Measurements from ENCODE around the gene HHLA2.
A peak's percentile ranks its signal among the peaks of the same experiment; 100 is the strongest.

HHLA2 gene

GRCh38 chr3:108410531-108410984, 114.2 kb downstream of the HHLA2 start:
- Histone ChIP-seq H3K27ac (peak overlapping the region in 7 of 21 experiments; percentile 5 to 69 (median 35)), H3K4me3 (no peak overlapping the region)

GRCh38 chr3:108412121-108412750, 115.9 kb downstream of the HHLA2 start:
- H3K27ac ChIP-seq = peak overlapping the region in 4 of 21 experiments; percentile 0 to 43 (median 32)
- no peak overlapping the region for H3K4me3 ChIP-seq

DNA sequence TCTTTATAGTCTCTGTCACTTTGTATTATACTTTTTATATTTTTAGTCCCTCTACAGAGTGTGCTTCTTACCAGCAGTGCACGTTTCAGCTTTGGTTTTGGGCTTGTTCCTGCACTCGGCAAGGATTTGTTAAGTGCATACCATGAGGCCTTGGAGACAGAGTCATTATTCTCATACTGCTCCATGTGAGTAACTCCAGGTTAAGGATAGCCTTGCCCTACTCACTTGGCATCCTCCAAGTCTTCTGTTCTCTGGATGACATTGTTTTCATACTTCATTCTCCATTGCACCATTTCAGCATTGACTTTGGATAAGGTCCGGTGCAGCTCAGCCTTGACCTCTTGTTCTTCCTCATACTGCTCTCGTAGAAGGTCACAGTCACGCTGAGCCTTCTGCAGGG, 117.7 kb downstream of the HHLA2 start:
- Histone ChIP-seq H3K27ac (no peak overlapping the region), H3K4me3 (no peak overlapping the region)

- H3K27ac ChIP-seq = no peak overlapping the region
- no peak overlapping the region for H3K4me3 ChIP-seq
These were observed 119.3 kb downstream of the HHLA2 start for GRCh38 chr3:108415661-108416060.

GRCh38 chr3:108416111-108416869, 119.9 kb downstream of the HHLA2 start:
- H3K4me3 ChIP-seq = no peak overlapping the region
- H3K27ac ChIP-seq = no peak overlapping the region

DNA sequence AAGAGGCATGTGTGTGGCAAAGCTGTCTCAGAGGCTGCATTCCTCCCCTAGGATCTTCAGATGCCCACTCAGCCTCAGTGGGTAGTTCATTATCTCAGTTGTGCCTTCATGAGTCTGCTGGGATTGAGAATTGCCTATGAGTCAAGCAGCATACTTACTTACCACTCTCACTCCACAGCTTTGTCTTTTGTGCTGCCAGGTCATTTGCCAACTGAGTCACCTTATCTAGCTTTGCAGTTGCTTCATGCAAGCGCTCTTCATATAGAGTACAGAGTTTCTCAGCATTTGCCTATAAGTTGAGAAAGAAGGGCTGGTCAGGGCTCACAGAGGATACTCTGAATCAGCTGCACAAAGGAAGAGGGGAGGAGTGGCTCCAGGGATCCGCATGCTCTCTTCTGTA, 124.6 kb downstream of the HHLA2 start:
- no peak overlapping the region for H3K4me3 ChIP-seq
- no peak overlapping the region for H3K27ac ChIP-seq
